Activated T-cell treated with anti-CD3 and anti-CD28 coated beads for 1 hour (primary cell): ENCODE data around the gene SYCP3.

Experiments
- DNase-seq: peaks from one replicate; pipeline ENCODE4 v3.0.0-alpha.2; 2020; ENCODE audit warnings: low read depth

SYCP3 gene

GRCh38 chr12:101738920-101739665 is at the start of gene SYCP3:
TSS of gene SYCP3 (minus strand) at chr12:101739462. CDS start at chr12:101737935, 1,527 bp downstream.
- no peak for DNase-seq

DNA sequence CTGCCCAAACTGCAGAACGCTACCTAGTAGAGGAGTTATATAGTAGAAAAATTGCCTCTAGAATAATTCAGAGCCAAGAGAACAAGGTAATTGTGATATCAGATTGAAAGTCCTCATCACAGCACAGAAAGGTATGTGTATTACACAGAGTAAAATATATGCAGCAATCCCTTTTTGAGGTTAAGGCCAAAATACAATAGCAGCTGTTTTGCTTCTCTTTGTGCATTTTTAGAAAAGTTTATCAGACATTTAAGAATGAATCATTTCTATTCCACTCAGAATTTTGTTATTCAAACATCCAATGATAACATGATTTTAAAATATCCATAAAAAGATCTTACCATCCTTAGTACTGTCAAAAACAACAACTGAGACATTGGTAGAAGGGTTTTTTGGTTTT is 46.4 kb upstream of the SYCP3 start:
- no peak for DNase-seq

- DNase-seq: no peak
Measured at GRCh38 chr12:101784376-101784775, 45.1 kb upstream of the SYCP3 start.

DNA sequence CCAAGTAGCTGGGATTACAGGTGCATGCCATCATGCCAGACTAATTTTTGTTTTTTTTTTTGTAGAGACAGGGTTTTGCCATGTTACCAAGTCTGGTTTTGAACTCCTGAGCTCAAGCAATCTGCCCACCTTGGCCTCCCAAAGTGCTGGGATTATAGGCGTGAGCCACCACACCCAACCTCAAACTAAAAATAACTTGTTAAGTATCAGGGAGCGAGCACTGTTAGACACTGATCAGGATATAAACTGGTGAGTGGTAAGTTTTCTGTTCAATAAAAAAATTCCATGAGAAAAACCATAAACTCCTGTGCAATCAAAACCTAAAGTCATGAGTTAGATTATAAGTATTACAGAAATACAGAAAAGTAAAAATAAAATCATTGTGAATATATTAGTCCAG is 44.6 kb upstream of the SYCP3 start:
- DNase-seq: no peak

DNA sequence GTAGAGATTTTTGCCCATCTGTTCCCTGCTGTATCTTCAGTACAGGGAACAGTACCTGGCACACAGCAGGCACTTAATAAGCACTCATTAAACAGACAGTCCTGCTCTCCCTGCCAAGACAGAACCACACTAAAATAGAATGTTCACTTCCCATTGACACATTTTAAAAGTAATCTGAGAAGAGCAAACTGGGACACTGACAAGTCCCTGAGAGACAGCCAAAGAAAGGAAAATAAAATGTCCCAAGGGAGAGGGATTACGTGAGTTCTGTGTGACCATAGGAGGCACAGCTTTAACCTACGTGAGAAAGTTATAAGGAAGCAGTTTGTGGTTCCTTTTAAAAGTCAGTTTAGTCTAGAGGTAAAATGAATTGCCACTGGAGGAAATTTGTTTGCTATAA is 43.9 kb upstream of the SYCP3 start:
- DNase-seq: no peak

DNA sequence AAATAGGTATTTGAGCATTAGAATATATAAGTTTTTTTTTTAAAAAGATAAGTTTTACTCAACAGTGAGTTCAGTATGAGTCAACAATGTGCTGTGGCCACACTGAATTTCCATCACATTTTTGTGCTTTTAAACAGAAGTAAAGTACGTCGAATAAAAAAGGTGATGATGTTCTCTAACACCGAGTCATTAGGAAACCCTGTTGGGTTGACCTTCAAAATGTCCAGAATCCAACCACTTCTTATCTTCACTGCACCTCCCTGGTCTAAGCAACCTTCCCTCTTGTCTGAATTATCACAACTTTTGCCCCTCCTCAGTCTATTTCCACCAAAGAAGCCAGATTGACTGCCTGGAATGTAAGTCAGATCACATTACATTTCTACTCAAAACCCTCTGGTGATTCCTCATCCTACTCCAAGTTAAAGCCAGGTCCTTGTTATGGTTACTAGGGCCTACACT is 43.0 kb upstream of the SYCP3 start:
- no peak for DNase-seq

GRCh38 chr12:101781834-101782233 is 42.6 kb upstream of the SYCP3 start:
- DNase-seq: no peak

GRCh38 chr12:101780599-101780998 is 41.3 kb upstream of the SYCP3 start:
- DNase-seq: no peak

- no peak for DNase-seq
Measured at GRCh38 chr12:101779626-101780025, 40.4 kb upstream of the SYCP3 start.

DNA sequence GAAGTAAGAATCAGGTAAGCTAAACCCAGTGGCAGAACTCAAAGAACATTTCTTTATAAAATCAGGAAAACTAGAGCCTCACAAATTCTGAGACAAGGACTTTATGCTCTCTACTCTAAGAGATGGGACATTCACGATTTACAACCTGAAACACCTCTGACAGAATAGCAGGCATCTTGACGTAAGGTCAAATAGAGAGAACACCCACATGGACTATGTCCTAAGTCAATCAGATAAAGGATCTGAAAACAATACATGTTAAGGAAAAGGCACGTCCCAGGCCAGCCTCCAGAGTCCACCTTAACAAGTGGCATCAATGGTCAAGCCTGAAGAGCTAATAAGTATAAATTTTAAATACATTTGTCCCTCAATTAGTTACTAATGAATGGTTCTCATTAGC is 39.9 kb upstream of the SYCP3 start:
- no peak for DNase-seq

DNA sequence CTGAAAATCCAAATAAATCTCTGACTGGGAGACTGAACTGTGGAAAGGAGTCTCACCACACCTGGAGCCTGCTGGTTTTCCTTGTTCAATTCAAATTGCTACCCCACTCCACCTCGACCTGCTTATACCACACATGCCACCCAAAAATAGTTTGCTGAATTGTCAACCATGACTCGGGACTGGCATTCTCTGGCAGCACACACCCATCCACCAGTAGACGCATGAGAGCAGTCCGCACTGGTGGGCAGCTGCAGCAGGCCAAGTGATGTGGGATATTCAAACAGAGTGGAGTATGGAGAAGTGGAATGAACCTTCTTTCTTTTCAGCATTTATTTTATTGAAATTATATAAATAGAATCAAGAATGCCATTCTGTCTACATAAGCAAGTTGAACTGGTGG is 38.7 kb upstream of the SYCP3 start:
- no peak for DNase-seq

DNA sequence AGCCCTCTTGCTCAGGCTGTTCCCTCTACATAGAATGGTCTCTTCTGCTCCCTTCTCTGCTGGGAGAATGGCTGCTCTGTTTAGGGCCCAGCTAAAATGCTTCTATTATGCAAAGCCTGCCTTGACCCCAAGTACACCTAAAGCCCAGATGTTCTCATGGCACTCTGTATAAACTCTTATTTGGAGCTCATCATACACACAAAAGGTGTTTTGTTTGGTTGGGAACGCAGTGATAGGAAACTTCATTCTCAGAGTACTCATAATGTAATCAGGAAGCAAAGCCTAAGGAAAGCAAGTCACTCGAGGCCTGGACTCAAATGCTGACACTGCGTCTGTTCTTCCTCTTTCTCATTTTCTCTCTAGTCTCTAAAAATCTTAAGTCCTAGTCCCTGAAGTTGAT is 38.2 kb upstream of the SYCP3 start:
- no peak for DNase-seq

DNA sequence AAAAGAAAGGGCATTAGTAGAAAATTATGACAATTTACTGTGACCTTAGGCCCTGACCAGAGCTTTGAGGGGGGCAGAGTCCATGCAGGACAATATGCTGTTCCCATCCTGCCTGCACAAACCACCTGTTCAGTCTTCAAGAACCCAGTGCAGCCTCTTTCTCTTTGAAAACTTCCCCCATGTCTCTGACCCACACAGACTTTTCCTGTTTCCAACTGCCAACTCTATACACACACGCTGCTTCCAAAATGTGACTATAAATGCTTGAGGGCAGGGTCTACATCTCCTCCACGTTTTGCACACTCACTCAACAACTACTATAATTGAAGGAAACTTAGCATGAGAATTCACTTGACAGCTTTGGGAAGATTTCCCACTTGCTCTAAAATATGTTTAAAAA is 36.6 kb upstream of the SYCP3 start:
- DNase-seq: no peak

DNA sequence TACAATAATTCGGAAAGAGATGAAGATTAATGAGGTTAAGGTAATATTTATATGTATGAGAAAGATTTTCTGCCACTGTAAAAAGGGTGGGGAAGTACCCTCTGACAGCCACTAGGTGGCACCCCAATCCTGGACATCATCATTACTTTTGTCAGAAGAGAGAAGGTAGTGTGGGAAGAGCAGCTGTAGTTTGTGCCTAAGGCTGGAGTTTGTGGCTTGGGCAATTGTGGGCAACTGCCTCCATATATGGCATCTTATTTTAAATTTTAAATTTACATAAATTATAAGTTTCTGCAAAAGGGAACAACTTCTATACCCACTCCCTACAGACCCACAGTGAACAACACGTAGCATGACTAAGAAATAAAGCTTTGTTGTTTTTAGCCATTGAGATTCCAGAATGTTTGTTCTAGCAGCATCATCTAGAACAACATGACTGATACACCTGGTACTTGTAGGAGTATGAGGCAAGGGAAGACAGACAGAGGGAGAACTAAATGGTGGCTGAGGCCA is 34.4 kb upstream of the SYCP3 start:
- peak; percentile 58 for DNase-seq

GRCh38 chr12:101772012-101772775 is 32.9 kb upstream of the SYCP3 start:
- DNase-seq: no peak

- DNase-seq: no peak
Measured at GRCh38 chr12:101769865-101770264, 30.6 kb upstream of the SYCP3 start.

- no peak for DNase-seq
Measured at GRCh38 chr12:101768781-101769180, 29.5 kb upstream of the SYCP3 start.

DNA sequence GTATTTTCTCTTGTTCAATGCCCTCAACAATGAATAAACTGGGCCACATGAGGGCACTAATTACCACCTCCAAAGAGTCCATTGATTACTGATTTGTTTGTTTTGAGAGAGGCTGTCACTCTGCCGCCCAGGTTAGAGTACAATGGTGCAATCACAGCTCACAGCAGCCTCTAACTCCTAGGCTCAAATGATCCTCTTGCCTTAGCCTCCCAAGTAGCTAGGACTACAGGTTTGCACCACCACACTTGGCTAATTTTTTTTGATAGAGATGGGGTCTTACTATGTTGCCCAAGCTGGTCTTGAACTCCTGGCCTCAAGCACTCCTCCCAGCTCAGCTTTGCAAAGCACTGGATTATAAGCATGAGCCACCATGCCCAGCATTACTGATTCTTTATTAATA is 28.3 kb upstream of the SYCP3 start:
- no peak for DNase-seq

DNA sequence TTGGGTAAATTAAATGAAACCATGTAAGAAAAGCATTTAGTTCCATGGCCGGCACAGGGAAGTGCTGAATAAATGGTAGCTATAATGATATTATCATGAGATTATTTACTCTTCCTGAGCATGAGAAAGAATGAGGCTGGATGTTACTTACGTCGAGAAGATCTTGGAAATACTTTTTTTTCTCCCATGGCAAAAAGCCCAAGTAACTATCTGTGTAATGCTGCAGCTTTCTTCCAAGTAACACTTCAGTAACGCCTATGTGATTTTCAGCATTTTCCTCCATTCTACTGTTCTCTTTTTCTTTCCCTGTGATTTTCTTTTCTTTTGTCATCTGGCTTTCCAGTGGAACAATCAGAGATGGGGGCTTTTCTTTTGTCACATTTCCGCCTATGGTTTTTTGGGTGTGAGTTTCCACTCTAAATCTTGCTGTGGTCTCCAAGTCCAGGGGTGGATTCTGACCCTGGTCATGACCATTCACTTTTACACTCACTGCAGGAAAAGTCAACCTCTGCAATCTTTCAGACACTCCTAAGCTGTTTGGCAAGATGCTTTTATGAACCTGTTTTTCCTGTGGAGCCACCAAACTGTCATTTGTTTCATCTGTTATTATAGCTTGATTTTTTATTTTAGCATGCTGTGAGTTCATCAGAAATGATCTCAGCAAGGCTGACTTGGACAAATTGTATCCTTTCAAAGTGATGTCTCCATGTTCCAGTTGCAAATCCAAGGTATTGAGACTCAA is 25.0 kb upstream of the SYCP3 start:
- no peak for DNase-seq

DNA sequence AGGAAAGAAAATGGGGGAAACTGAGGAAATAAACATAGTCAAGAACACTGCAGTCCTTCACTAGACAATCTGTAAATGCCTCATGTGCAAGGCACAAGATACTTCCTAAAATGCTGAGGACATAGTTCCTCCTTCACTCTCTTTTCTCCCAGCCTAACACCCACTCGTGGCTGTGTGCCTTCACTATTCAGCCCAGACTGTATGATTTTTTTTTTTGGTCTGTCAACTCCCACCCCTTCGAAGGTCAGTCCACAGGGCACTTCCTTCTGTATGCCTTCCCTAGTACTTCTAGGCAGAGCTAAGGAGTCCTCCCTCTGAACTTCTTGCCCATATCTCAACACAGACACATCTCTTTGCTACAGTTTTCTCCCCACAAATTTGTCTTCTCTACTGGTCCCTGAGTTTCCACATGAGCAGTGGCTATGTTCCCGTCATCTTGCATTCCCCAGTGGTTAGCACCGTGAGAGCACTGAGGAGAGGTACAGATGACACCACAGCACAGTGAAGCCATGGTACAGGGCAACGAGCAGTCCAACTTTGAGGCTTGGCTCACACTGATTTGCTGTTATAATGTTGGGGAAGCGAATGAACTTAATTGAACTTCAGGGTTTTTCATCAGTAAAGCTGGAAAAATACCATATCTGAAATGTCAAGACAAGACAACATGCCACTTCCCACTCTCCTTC is 24.1 kb upstream of the SYCP3 start:
- DNase-seq: no peak

GRCh38 chr12:101761781-101762180 is 22.5 kb upstream of the SYCP3 start:
- DNase-seq: no peak

DNA sequence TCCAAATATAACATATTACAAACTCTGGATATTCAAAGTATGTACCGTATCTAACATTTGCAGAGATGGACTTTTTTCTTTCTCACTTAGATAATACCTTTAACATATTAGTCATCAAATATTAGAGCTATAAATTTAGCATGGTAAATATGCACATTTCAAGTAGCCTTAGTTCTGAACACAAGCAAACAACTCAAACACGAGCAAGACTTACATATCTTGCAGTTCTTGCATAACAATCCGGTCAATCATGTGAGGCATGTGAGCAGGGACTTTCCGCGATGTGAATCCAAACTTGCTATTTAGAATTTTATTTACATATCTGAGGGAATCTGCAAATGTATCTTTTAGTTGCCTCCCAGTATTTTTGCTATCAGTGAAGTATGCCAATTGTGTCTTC is 22.1 kb upstream of the SYCP3 start:
- DNase-seq: no peak
